Upper lobe of left lung (tissue), 6 donors: ENCODE results near the gene ANKAR. TPM values are rescaled to one million over a fixed set of nuclear protein-coding genes. Genes with fewer than 3 reads are reported as not detected.
A peak's percentile ranks its signal among the peaks of the same experiment; 100 is the strongest.

Source experiments
- ATAC-seq, 2 donors: fragments of 200-7000 bp; cut with Tn5 transposase; one replicate each; pipeline ENCODE4 v1.9.1; 2022; ENCODE audit warnings: mild to moderate bottlenecking in 2 of 2, moderate library complexity in 2 of 2; ENCODE audit not compliant: low FRiP score in 2 of 2
- DNase-seq, 2 donors: peaks; one replicate each; pipeline ENCODE4 v3.0.0-alpha.2; 2019 to 2020
- H3K27ac ChIP-seq, 4 donors: fragments of 200-600 bp; sonication (generic); one replicate each; pipeline ENCODE4 v1.5.1; 2016 to 2019
- H3K27me3 ChIP-seq, 4 donors: fragments of 200-600 bp; sonication (generic); one replicate each; pipeline ENCODE4 v1.5.1; 2017 to 2019
- H3K36me3 ChIP-seq, 4 donors: fragments of 200-600 bp; sonication (generic); one replicate each; pipeline ENCODE4 v1.5.1; 2016 to 2019
- H3K4me1 ChIP-seq, 4 donors: fragments of 200-600 bp; sonication (generic); one replicate each; pipeline ENCODE4 v1.5.1; 2018 to 2019
- H3K4me3 ChIP-seq, 4 donors: fragments of 200-600 bp; sonication (generic); one replicate each; pipeline ENCODE4 v1.5.1; 2017 to 2019; ENCODE audit warnings: mild to moderate bottlenecking in 2 of 4, moderate library complexity in 1 of 4
- H3K9me3 ChIP-seq, 4 donors: fragments of 200-600 bp; sonication (generic); one replicate each; pipeline ENCODE4 v1.5.1; 2018 to 2019
- EP300 ChIP-seq, 4 donors: sonication (generic); formaldehyde crosslinking; IDR thresholded peaks; one replicate each; pipeline ENCODE4 v1.5.1; 2017; ENCODE audit warnings: antibody characterized with exemption in 4 of 4, control low read depth in 2 of 4
- POLR2A ChIP-seq, 4 donors: fragments of 450-650 bp; IDR thresholded peaks; one replicate each; pipeline ENCODE4 v1.5.1; 2016 to 2017; ENCODE audit warnings: antibody characterized with exemption in 4 of 4, mild to moderate bottlenecking in 2 of 4
- POLR2AphosphoS5 ChIP-seq, 2 donors: sonication (generic); formaldehyde crosslinking; IDR thresholded peaks; one replicate each; pipeline ENCODE4 v1.5.1; 2017; ENCODE audit warnings: antibody characterized with exemption in 2 of 2
- WGBS, 2 donors: methylation state at CpG; one replicate each; pipeline ENCODE4 v1.1.5; 2017 to 2018; 5-methylcytosine and 5-hydroxymethylcytosine counted together
- total RNA-seq, 6 donors: library from RNA; depleted of rRNA in 4 of 6; stranded (reverse); fragments of >200 nt in 4 of 6; gene quantifications; one replicate each; pipeline versions ENCODE4 v1.1.0 to v1.2.1, GENCODE V29; 2016 to 2021
- TF ChIP-seq, protein P1 (sequence below), 6 experiments: fragments of 450-650 bp in 4 of 6; fragments of 200-600 bp in 2 of 6; sonication (generic) in 2 of 6; IDR thresholded peaks; one replicate each; pipeline ENCODE4 v1.5.1; 2016 to 2019; ENCODE audit warnings: antibody characterized with exemption in 6 of 6
- donor health status: DM: no; HTN: no; CAD: no; lungs with moderate emphysema.
- donor health status: DM: no; HTN: yes; CAD: no; lungs with severe emphysema.

ANKAR gene
- total RNA-seq, 6 donors from 2014 or later, result 8.0 to 13.1 (median 9.2) TPM

DNA sequence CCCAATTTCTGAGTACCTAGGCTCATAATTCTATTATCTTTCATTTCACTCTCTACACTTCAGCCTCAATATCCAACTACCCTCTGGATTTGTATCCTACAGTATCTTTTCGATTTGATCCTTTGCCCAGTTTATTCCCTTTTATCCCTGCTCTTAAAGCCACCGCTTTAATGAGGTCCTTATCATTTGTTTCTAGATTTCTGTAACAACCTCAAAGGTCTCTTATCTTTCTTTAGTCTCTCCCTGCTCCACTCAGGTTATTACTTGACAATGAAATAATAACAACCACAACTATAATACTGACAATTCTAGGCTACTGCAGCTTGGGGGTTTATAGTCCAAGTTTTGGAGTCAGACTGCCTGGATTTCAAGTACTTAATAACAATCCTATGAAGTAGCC is 39.1 kb upstream of the ANKAR start:
- DNase-seq (no peak), ATAC-seq (no peak)
- Histone ChIP-seq H3K4me3 (no peak overlapping the region), H3K27me3 (no peaks in the 10 kb centered on the region), H3K27ac (no peak overlapping the region), H3K4me1 (no peaks in the 10 kb centered on the region), H3K9me3 (no peaks in the 10 kb centered on the region), H3K36me3 (no peaks in the 10 kb centered on the region)
- WGBS, 2 donors, result 61 to 63% methylated on average over 2 of the region's 2 CpGs
- TF ChIP-seq, protein P1, sequence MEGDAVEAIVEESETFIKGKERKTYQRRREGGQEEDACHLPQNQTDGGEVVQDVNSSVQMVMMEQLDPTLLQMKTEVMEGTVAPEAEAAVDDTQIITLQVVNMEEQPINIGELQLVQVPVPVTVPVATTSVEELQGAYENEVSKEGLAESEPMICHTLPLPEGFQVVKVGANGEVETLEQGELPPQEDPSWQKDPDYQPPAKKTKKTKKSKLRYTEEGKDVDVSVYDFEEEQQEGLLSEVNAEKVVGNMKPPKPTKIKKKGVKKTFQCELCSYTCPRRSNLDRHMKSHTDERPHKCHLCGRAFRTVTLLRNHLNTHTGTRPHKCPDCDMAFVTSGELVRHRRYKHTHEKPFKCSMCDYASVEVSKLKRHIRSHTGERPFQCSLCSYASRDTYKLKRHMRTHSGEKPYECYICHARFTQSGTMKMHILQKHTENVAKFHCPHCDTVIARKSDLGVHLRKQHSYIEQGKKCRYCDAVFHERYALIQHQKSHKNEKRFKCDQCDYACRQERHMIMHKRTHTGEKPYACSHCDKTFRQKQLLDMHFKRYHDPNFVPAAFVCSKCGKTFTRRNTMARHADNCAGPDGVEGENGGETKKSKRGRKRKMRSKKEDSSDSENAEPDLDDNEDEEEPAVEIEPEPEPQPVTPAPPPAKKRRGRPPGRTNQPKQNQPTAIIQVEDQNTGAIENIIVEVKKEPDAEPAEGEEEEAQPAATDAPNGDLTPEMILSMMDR (IDR thresholded peaks at IDR 0.05), result no peak
- TF ChIP-seq POLR2AphosphoS5 (IDR thresholded peaks at IDR 0.05), result no peak

DNA sequence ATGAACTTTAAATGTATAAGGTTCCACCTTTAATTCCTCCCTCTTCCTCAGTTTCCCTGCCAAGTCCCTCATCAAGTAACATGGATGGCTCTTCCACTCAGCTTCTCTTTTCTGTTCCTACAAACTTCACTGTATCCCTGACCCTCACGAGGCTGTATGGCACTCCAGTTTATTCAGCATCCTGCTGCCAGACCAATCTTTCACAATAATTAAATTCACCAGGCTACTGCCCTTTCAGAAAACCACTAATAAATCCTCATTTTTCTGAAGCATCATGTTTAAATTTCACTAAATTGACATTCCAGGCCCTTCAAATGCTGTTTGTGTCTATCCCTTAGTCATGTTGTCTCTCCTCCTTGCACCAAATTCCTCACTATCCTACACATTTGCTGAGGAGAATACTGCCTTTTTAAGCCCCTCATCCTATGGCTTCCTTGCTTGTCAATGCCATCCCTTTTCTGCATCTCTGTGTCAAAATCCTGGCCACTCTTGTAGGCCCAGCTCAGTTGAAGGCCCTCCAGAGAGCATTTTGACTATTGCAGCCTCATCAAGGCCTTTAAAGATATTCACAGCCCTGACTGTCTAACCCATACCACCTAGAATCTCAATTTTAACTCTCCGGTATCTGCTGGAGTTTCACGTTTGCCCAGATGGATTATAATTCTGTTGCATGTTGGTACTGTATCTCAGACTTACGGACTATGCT is 36.0 kb upstream of the ANKAR start:
- TF ChIP-seq, protein P1 (IDR thresholded peaks at IDR 0.05), result no peak
- TF ChIP-seq POLR2AphosphoS5 (IDR thresholded peaks at IDR 0.05) (no peak), POLR2A (IDR thresholded peaks at IDR 0.05) (no peak), EP300 (IDR thresholded peaks at IDR 0.05) (no peak)
- DNase-seq (no peak), ATAC-seq (no peak)
- Histone ChIP-seq H3K4me1 (no peaks in the 10 kb centered on the region), H3K27me3 (no peaks in the 10 kb centered on the region), H3K4me3 (no peak overlapping the region), H3K27ac (no peak overlapping the region), H3K9me3 (no peaks in the 10 kb centered on the region), H3K36me3 (no peaks in the 10 kb centered on the region)
- WGBS, 2 donors, result 95 to 98% methylated on average over 4 of the region's 4 CpGs

DNA sequence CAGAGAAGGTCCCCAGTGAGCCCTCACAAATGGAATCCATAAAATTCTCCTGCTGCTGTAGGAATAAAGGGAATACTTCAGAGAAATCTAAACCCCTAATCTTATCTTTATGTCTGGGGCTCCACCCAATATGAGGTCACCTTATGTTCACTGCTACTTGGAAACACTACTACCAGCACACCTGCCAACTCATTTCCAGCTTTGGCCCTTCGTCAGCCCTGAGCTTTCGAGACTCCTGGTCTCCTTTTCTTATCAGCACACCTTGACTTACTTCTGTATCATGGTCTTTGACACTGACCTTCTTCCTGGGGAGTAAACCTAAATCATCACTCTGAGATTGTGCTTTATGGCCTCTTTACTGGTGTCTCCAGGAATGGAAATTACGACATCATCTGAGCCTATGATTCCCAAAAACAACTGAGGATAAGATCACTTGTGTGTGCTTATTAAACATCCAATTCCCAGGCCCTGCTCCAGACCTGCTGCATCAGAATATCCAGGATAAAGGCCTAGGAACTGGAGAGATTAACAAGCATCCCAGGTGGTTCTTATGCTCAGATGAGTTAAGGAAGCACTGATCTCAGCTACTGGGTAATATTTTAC is 35.4 kb upstream of the ANKAR start:
- DNase-seq (no peak), ATAC-seq (peak in 1 of 2 donors; percentile 35)
- TF ChIP-seq EP300 (IDR thresholded peaks at IDR 0.05) (no peak), POLR2A (IDR thresholded peaks at IDR 0.05) (no peak), POLR2AphosphoS5 (IDR thresholded peaks at IDR 0.05) (no peak)
- TF ChIP-seq, protein P1 (IDR thresholded peaks at IDR 0.05), result no peak
- WGBS, 2 donors, result 58 to 59% methylated on average over 3 of the region's 3 CpGs
- H3K27me3 ChIP-seq, result no peaks in the 10 kb centered on the region
- no peak overlapping the region for H3K27ac ChIP-seq
- H3K9me3 ChIP-seq, result no peaks in the 10 kb centered on the region
- H3K36me3 ChIP-seq, result no peaks in the 10 kb centered on the region
- no peaks in the 10 kb centered on the region for H3K4me1 ChIP-seq
- H3K4me3 ChIP-seq, result no peak overlapping the region

DNA sequence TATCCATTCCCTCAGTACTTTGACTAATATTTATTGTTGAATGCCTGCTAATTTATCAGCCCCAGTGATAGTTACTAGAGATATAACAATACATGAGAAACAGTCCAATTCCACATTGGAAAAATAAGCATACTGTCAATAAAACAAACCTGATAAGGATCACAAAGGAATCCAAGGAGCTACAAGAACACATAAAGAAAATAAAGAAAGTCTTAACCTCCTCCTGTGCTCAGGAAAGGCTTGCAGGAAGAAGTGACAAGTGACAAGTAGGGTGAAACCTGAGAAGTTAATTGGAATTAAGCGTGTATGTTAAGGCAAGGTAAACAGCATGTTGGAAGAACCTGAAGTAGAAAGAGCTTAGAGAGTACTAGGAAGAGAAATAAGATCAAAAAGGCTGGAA is 33.5 kb upstream of the ANKAR start:
- Histone ChIP-seq H3K27me3 (no peaks in the 10 kb centered on the region), H3K27ac (no peak overlapping the region), H3K4me3 (no peak overlapping the region), H3K36me3 (no peaks in the 10 kb centered on the region), H3K9me3 (no peaks in the 10 kb centered on the region), H3K4me1 (no peaks in the 10 kb centered on the region)
- DNase-seq (no peak), ATAC-seq (no peak)
- WGBS, 2 donors, result 49 to 68% methylated on average over 1 of the region's 1 CpG
- TF ChIP-seq, protein P1 (IDR thresholded peaks at IDR 0.05), result no peak
- TF ChIP-seq EP300 (IDR thresholded peaks at IDR 0.05) (no peak), POLR2AphosphoS5 (IDR thresholded peaks at IDR 0.05) (no peak), POLR2A (IDR thresholded peaks at IDR 0.05) (no peak)

DNA sequence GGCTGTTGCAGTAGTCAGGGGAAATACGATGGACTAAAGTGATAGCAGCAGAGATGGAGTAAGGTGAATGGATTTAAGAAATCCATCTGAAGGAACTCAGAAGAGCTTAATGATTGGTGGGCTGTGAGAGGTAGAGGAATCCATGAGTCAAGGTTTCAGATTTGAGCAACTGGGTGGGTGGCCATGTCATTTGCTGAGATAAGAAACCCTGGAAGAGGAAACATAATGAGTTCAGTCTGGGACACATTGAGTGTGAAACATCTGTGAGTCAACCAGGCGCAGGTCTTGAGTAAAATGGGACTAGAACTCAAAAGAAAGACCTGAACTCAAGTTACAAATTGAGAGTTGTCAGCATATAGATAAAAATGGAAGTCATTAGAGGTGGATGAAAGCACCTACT is 32.9 kb upstream of the ANKAR start:
- TF ChIP-seq EP300 (IDR thresholded peaks at IDR 0.05) (no peak), POLR2A (IDR thresholded peaks at IDR 0.05) (no peak), POLR2AphosphoS5 (IDR thresholded peaks at IDR 0.05) (no peak)
- TF ChIP-seq, protein P1 (IDR thresholded peaks at IDR 0.05), result no peak
- no peak overlapping the region for H3K27ac ChIP-seq

More for the DNA sequence above, 32.9 kb upstream of the ANKAR start:
- Histone ChIP-seq H3K4me1 (no peaks in the 10 kb centered on the region), H3K4me3 (no peak overlapping the region), H3K9me3 (no peaks in the 10 kb centered on the region), H3K36me3 (no peaks in the 10 kb centered on the region), H3K27me3 (no peaks in the 10 kb centered on the region)
- DNase-seq (no peak), ATAC-seq (no peak)
- 76 to 84% methylated on average over 2 of the region's 2 CpGs for WGBS, 2 donors
